Activated CD8-positive, alpha-beta T cell treated with anti-CD3 and anti-CD28 coated beads for 36 hours (primary cell): ENCODE results near the gene CLTC. TPM values are rescaled to one million over a fixed set of nuclear protein-coding genes. Genes with fewer than 3 reads are reported as not detected.

ENCODE experiments used
- ATAC-seq: fragments of 200-7000 bp; cut with Tn5 transposase; one replicate; pipeline ENCODE4 v1.10.0; 2021; ENCODE audit warnings: mild to moderate bottlenecking, moderate library complexity
- CTCF ChIA-PET: fragments of 350-600 bp; sonication (Branson Sonifier 250); formaldehyde crosslinking; loops from one replicate; lab custom pipeline; 2021; ENCODE audit warnings: antibody characterized with exemption; lab: Charles Lee
- POLR2A ChIA-PET: fragments of 350-600 bp; sonication (Branson Sonifier 250); formaldehyde crosslinking; loops from one replicate; lab custom pipeline; 2021; ENCODE audit warnings: antibody characterized with exemption; lab: Charles Lee
- DNase-seq: peaks from one replicate; pipeline ENCODE4 v3.0.0-alpha.2; 2020
- H3K27ac Mint-ChIP-seq: one replicate; pipeline ENCODE4 v1.8.0; 2021; ENCODE audit warnings: mild to moderate bottlenecking, mixed read lengths
- H3K27me3 Mint-ChIP-seq: one replicate; pipeline ENCODE4 v1.8.0; 2021; ENCODE audit warnings: mixed read lengths
- H3K36me3 Mint-ChIP-seq: one replicate; pipeline ENCODE4 v1.8.0; 2021; ENCODE audit warnings: low read depth, mixed read lengths
- H3K4me1 Mint-ChIP-seq: one replicate; pipeline ENCODE4 v1.8.0; 2021; ENCODE audit warnings: low read depth, mixed read lengths
- H3K4me3 Mint-ChIP-seq: one replicate; pipeline ENCODE4 v1.8.0; 2021; ENCODE audit warnings: mild to moderate bottlenecking, moderate library complexity, mixed read lengths
- H3K9me3 Mint-ChIP-seq: one replicate; pipeline ENCODE4 v1.8.0; 2021; ENCODE audit warnings: mixed read lengths
- CTCF ChIP-seq: fragments of 200-600 bp; IDR thresholded peaks from one replicate; pipeline ENCODE4 v1.8.0; 2022; ENCODE audit warnings: antibody characterized with exemption, mild to moderate bottlenecking
- intact Hi-C: fragments of 100-400 bp; cut with micrococcal nuclease; formaldehyde crosslinking; loops from one replicate; pipeline ENCODE4 v1.10.0; 2022
- total RNA-seq, 2 experiments: library from RNA; stranded (reverse); gene quantifications; one replicate each; pipeline ENCODE4 v1.2.3, GENCODE V29; 2021

Gene CLTC
- total RNA-seq, 2 experiments from 2014 or later = 137 to 142 TPM

- intact Hi-C loops = loop anchor here (5.0 kb wide), 1 partner anchor 33 kb away; no protein-coding TSS in a partner anchor
- peaks cover 31% of the 10 kb centered on the region for H3K4me1 Mint-ChIP-seq
- POLR2A ChIA-PET = no interaction called here
These were observed 49.7 kb downstream of the CLTC start for GRCh38 chr17:59669411-59669810.

GRCh38 chr17:59669944-59670343, 50.2 kb downstream of the CLTC start:
- no peak for TF ChIP-seq CTCF
- intact Hi-C loops = loop anchor here (5.0 kb wide), 1 partner anchor 32 kb away; no protein-coding TSS in a partner anchor
- H3K27ac Mint-ChIP-seq = peak overlapping the region; percentile 78
- no peaks in the 10 kb centered on the region for H3K9me3 Mint-ChIP-seq
- H3K27me3 Mint-ChIP-seq = no peaks in the 10 kb centered on the region
- POLR2A ChIA-PET = no interaction called here
- peaks cover 37% of the 10 kb centered on the region for H3K36me3 Mint-ChIP-seq
- CTCF ChIA-PET = interaction anchor here (0.6 to 2.0 kb wide), 4 partner anchors 12 to 654 kb away, joined by 3 to 9 read pairs (median 4); no protein-coding TSS in a partner anchor
- no peak overlapping the region for H3K4me3 Mint-ChIP-seq
- DNase-seq (no peak), ATAC-seq (no peak)
- peaks cover 31% of the 10 kb centered on the region for H3K4me1 Mint-ChIP-seq

More at GRCh38 chr17:59669411-59669810, 49.7 kb downstream of the CLTC start:
- Mint-ChIP-seq H3K4me3 (no peak overlapping the region), H3K36me3 (peaks cover 39% of the 10 kb centered on the region), H3K27me3 (no peaks in the 10 kb centered on the region), H3K27ac (peak overlapping the region; percentile 78), H3K9me3 (no peaks in the 10 kb centered on the region)
- no peak for TF ChIP-seq CTCF
- DNase-seq = no peak
- CTCF ChIA-PET = interaction anchor here (0.6 to 2.0 kb wide), 3 partner anchors 13 to 655 kb away, joined by 3 to 9 read pairs (median 3); no protein-coding TSS in a partner anchor
- no peak for ATAC-seq

- ATAC-seq (no peak), DNase-seq (no peak)
- intact Hi-C loops = no loop called here
- no peak for TF ChIP-seq CTCF
- POLR2A ChIA-PET = interaction anchor here (0.6 to 1.3 kb wide), 3 partner anchors 10 to 51 kb away, joined by 3 to 5 read pairs (median 3); no protein-coding TSS in a partner anchor
- H3K9me3 Mint-ChIP-seq = no peaks in the 10 kb centered on the region
- no peaks in the 10 kb centered on the region for H3K27me3 Mint-ChIP-seq
- CTCF ChIA-PET = interaction anchor here (1.0 to 2.0 kb wide), 4 partner anchors 11 to 188 kb away, joined by 3 to 9 read pairs (median 3); no protein-coding TSS in a partner anchor
- peaks cover 33% of the 10 kb centered on the region for H3K4me1 Mint-ChIP-seq
- peak overlapping the region; percentile 53 for H3K27ac Mint-ChIP-seq
- H3K4me3 Mint-ChIP-seq = no peak overlapping the region
- peaks cover 38% of the 10 kb centered on the region for H3K36me3 Mint-ChIP-seq
These were observed 51.7 kb downstream of the CLTC start for GRCh38 chr17:59671386-59671785.

GRCh38 chr17:59675231-59675630, 55.5 kb downstream of the CLTC start:
- intact Hi-C loops = no loop called here
- Mint-ChIP-seq H3K4me3 (no peak overlapping the region), H3K9me3 (no peaks in the 10 kb centered on the region), H3K27ac (peak overlapping the region; percentile 58), H3K4me1 (peaks cover 13% of the 10 kb centered on the region), H3K36me3 (peaks cover 35% of the 10 kb centered on the region), H3K27me3 (no peaks in the 10 kb centered on the region)
- ATAC-seq = no peak
- no peak for TF ChIP-seq CTCF
- DNase-seq = no peak
- CTCF ChIA-PET = interaction anchor here (0.8 to 1.2 kb wide), 3 partner anchors 10 to 268 kb away, joined by 3 read pairs; no protein-coding TSS in a partner anchor
- POLR2A ChIA-PET = interaction anchor here (0.7 to 1.3 kb wide), 3 partner anchors 9 to 366 kb away, joined by 3 to 6 read pairs (median 3); no protein-coding TSS in a partner anchor

GRCh38 chr17:59676716-59677115, 57.0 kb downstream of the CLTC start:
- TF ChIP-seq CTCF = no peak
- Mint-ChIP-seq H3K36me3 (peaks cover 31% of the 10 kb centered on the region), H3K4me3 (no peak overlapping the region), H3K27me3 (no peaks in the 10 kb centered on the region), H3K27ac (no peak overlapping the region), H3K9me3 (no peaks in the 10 kb centered on the region), H3K4me1 (peaks cover 3% of the 10 kb centered on the region)
- ChIA-PET CTCF (no interaction called here), POLR2A (no interaction called here)
- intact Hi-C loops = no loop called here
- ATAC-seq (no peak), DNase-seq (no peak)
